ENCODE results near the gene SCRT2.
"Not testable (repeated sequence)": the region's sequence is repeated elsewhere in the genome, so short reads cannot be mapped to it uniquely, and the experiment has no call there.

SCRT2 gene

GRCh38 chr20:642398-643174 lies 33.0 kb downstream of the SCRT2 start:
- no peak for DNase-seq (ENCODE audit: extremely low spot score)
- ChIA-PET POLR2A (interaction anchor here (0.7 kb wide), 1 partner anchor 70 kb away, joined by 3 read pairs; no protein-coding TSS in a partner anchor), CTCF (no interaction called here)
- no peak for TF ChIP-seq LEF1 (IDR thresholded peaks at IDR 0.05; ENCODE audit: borderline replicate concordance)
- no peak for TF ChIP-seq L3MBTL2 (conservative IDR thresholded peaks at IDR 0.05)
- no peak for TF ChIP-seq ARNT (IDR thresholded peaks at IDR 0.05)
- TF ChIP-seq FOXK2 (IDR thresholded peaks at IDR 0.05): no peak
- TF ChIP-seq SP1 (IDR thresholded peaks at IDR 0.05): no peak
- no peak for TF ChIP-seq BHLHE40 (IDR thresholded peaks at IDR 0.05; ENCODE audit: borderline replicate concordance)
- no peak for TF ChIP-seq HDGF (IDR thresholded peaks at IDR 0.05; ENCODE audit: borderline replicate concordance)
- no peak for TF ChIP-seq CTBP1 (IDR thresholded peaks at IDR 0.05; ENCODE audit: borderline replicate concordance)
- TF ChIP-seq ELF4 (IDR thresholded peaks at IDR 0.05): no peak
- TF ChIP-seq FOXM1 (IDR thresholded peaks at IDR 0.05; ENCODE audit: borderline replicate concordance): no peak
- TF ChIP-seq SUZ12 (IDR thresholded peaks at IDR 0.05): no peak
- TF ChIP-seq, protein P1, sequence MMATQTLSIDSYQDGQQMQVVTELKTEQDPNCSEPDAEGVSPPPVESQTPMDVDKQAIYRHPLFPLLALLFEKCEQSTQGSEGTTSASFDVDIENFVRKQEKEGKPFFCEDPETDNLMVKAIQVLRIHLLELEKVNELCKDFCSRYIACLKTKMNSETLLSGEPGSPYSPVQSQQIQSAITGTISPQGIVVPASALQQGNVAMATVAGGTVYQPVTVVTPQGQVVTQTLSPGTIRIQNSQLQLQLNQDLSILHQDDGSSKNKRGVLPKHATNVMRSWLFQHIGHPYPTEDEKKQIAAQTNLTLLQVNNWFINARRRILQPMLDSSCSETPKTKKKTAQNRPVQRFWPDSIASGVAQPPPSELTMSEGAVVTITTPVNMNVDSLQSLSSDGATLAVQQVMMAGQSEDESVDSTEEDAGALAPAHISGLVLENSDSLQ (IDR thresholded peaks at IDR 0.05): no peak
- no peak for TF ChIP-seq ZNF384 (IDR thresholded peaks at IDR 0.05)
- no peak for TF ChIP-seq NFRKB (IDR thresholded peaks at IDR 0.05)
- no peak for TF ChIP-seq TARDBP (IDR thresholded peaks at IDR 0.05)
- no peak for TF ChIP-seq FOXA1 (IDR thresholded peaks at IDR 0.05)

- POLR2A ChIA-PET: interaction anchor here (0.7 kb wide), 1 partner anchor 69 kb away, joined by 3 read pairs; no protein-coding TSS in a partner anchor
- DNase-seq (ENCODE audit: extremely low spot score); CTCF ChIA-PET: not testable (repeated sequence)
Observed at GRCh38 chr20:642013-642397, 33.6 kb downstream of the SCRT2 start.

DNA sequence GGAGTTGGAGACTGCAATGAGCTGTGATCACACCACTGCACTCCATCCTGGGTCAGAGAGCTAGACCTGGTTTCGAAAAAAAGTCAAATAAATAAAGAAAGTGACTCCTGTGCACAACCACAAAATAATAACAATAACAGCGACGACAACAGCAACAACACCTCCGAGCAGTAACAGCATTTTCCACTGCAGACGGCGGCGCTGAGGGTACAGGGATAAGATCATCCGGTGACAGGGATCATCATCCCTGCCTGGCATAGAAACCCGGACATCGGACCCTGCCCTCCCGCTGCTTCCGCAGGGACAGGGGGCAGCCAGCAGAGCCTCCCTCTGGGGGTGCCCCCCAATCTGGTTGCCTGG lies 34.1 kb downstream of the SCRT2 start:
- ChIA-PET POLR2A (no interaction called here), CTCF (no interaction called here)
- DNase-seq (ENCODE audit: extremely low spot score): peak; percentile 45
- no peak for TF ChIP-seq NFRKB (IDR thresholded peaks at IDR 0.05)
- TF ChIP-seq TARDBP (IDR thresholded peaks at IDR 0.05): no peak
- TF ChIP-seq FOXM1 (IDR thresholded peaks at IDR 0.05; ENCODE audit: borderline replicate concordance): no peak
- no peak for TF ChIP-seq ARNT (IDR thresholded peaks at IDR 0.05)
- TF ChIP-seq FOXK2 (IDR thresholded peaks at IDR 0.05): no peak
- TF ChIP-seq CTBP1 (IDR thresholded peaks at IDR 0.05; ENCODE audit: borderline replicate concordance): no peak
- TF ChIP-seq HDGF (IDR thresholded peaks at IDR 0.05; ENCODE audit: borderline replicate concordance): no peak
- TF ChIP-seq, protein P1 (IDR thresholded peaks at IDR 0.05): no peak
- TF ChIP-seq SUZ12 (IDR thresholded peaks at IDR 0.05): no peak
- TF ChIP-seq BHLHE40 (IDR thresholded peaks at IDR 0.05; ENCODE audit: borderline replicate concordance): no peak
- no peak for TF ChIP-seq LEF1 (IDR thresholded peaks at IDR 0.05; ENCODE audit: borderline replicate concordance)

DNA sequence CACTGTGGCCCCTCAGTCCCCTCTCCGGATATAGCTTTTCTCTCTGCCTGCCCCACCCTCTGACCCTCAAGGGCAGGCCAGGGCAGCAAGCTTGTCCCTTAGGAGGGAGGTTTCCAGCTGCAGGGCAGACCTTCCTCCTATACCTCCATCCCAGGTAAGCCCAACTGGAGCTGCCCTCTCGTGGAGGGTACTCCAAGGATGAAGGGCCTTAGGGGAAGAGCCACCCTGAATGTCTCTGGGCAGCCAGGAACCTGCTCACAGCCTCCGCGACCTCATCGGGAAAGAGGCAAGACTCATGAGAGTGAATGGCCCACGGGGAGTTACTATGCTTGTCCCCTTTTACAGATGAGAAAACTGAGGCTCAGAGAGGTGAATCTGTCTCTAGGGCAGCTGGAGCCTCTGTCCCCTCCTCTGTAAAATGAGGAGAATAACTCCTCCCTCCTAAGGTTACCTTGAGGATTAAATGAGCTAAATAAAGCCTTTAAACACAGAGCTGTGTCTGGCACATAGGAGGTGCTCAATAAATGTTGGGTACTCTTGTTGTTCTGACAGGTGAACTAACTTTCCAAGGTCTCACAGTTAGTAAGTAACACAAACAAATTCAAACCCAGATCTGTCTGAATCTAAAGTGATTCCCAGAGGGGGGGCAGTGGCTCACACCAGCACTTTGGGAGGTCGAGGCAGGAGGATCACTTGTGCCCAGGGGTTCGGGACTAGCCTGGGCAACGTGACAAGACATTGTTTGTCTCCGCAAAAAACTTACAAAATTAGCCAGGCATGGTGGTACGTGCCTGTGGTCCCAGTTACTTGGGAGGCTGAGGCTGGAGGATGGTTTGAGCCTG lies 34.7 kb downstream of the SCRT2 start:
- no peak for TF ChIP-seq FOXM1 (IDR thresholded peaks at IDR 0.05; ENCODE audit: borderline replicate concordance)
- TF ChIP-seq ZNF384 (IDR thresholded peaks at IDR 0.05): no peak
- TF ChIP-seq ARNT (IDR thresholded peaks at IDR 0.05): no peak
- no peak for TF ChIP-seq L3MBTL2 (conservative IDR thresholded peaks at IDR 0.05)
- no peak for TF ChIP-seq ELF4 (IDR thresholded peaks at IDR 0.05)
- no peak for DNase-seq (ENCODE audit: extremely low spot score)
- ChIA-PET CTCF (interaction anchor here (1.1 kb wide), 1 partner anchor 26 kb away, joined by 3 read pairs; no protein-coding TSS in a partner anchor), POLR2A (no interaction called here)

DNA sequence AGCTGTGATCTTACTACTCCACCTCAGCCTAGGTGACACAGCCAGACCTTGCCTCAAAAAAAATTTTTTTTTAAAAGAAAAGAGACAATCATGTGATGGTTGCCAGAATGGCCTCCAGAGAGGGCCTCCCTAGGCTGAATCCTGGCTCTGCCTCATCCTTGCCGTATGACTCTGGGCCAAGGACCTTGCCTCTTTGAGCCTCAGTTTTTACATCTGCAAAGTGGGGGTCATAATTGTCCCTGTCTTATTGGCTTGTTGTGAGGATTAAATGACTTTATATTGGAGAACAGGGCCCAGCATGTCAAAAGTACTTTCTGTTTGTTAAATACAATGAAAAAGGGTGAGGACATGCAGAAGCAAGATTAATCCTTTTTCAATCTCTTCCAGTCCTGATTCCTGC lies 37.0 kb downstream of the SCRT2 start:
- no peak for TF ChIP-seq ELF4 (IDR thresholded peaks at IDR 0.05)
- no peak for TF ChIP-seq TARDBP (IDR thresholded peaks at IDR 0.05)
- TF ChIP-seq NFRKB (IDR thresholded peaks at IDR 0.05): no peak
- TF ChIP-seq CTBP1 (IDR thresholded peaks at IDR 0.05; ENCODE audit: borderline replicate concordance): no peak
- ChIA-PET POLR2A (no interaction called here), CTCF (interaction anchor here (1.7 kb wide), 1 partner anchor 9 kb away, joined by 3 read pairs; no protein-coding TSS in a partner anchor)

GRCh38 chr20:637559-637958 lies 38.0 kb downstream of the SCRT2 start:
- TF ChIP-seq, protein P1 (IDR thresholded peaks at IDR 0.05): no peak
- TF ChIP-seq FOXK2 (IDR thresholded peaks at IDR 0.05) (no peak), ARNT (IDR thresholded peaks at IDR 0.05) (no peak), TARDBP (IDR thresholded peaks at IDR 0.05) (no peak), FOXM1 (IDR thresholded peaks at IDR 0.05; ENCODE audit: borderline replicate concordance) (no peak), CTBP1 (IDR thresholded peaks at IDR 0.05; ENCODE audit: borderline replicate concordance) (no peak), SUZ12 (IDR thresholded peaks at IDR 0.05) (no peak), ZNF384 (IDR thresholded peaks at IDR 0.05) (no peak), ELF4 (IDR thresholded peaks at IDR 0.05) (no peak), NFRKB (IDR thresholded peaks at IDR 0.05) (no peak), LEF1 (IDR thresholded peaks at IDR 0.05; ENCODE audit: borderline replicate concordance) (no peak), SP1 (IDR thresholded peaks at IDR 0.05) (no peak), HDGF (IDR thresholded peaks at IDR 0.05; ENCODE audit: borderline replicate concordance) (no peak), BHLHE40 (IDR thresholded peaks at IDR 0.05; ENCODE audit: borderline replicate concordance) (no peak)
- no peak for DNase-seq (ENCODE audit: extremely low spot score)
- POLR2A ChIA-PET: interaction anchor here (0.8 kb wide), 1 partner anchor 82 kb away, joined by 3 read pairs; no protein-coding TSS in a partner anchor
- CTCF ChIA-PET: no interaction called here

More for the DNA sequence above, 37.0 kb downstream of the SCRT2 start:
- DNase-seq (ENCODE audit: extremely low spot score): no peak
